Mammary epithelial cell (primary cell): Measurements from ENCODE around the gene MED25.

Experiments
- CTCF ChIP-seq, 2 donors: IDR thresholded peaks in 1 of 2; conservative IDR thresholded peaks in 1 of 2; 2 replicates each; pipeline ENCODE4 v1.5.1; 2011 to 2012; ENCODE audit warnings: inconsistent platforms in 2 of 2, low read length in 2 of 2, mild to moderate bottlenecking in 2 of 2, control low read depth in 1 of 2, low read depth in 1 of 2; ENCODE audit not compliant: insufficient read depth in 1 of 2; ENCODE audit errors: extremely low read depth in 1 of 2
- EZH2 ChIP-seq: IDR thresholded peaks from 2 replicates; pipeline ENCODE4 v1.6.1; 2012; ENCODE audit warnings: low read length, inconsistent platforms, borderline replicate concordance

GRCh38 chr19:49781394-49781793 is 36.7 kb upstream of the MED25 start:
- TF ChIP-seq CTCF (conservative IDR thresholded peaks at IDR 0.05 in 1 of 2, IDR thresholded peaks at IDR 0.05 in 1 of 2; ENCODE audit: extremely low read depth in 1 of 2, insufficient read depth in 1 of 2, low read depth in 1 of 2, low read length in 2 of 2) (no peak), EZH2 (no peak)
